ENCODE results near the gene UBE2G1. TPM values are rescaled to one million over a fixed set of nuclear protein-coding genes. Genes with fewer than 3 reads are reported as not detected.

Gene UBE2G1
- total RNA-seq, 2 donors from 2014 or later = 38.8 to 47.7 TPM

DNA sequence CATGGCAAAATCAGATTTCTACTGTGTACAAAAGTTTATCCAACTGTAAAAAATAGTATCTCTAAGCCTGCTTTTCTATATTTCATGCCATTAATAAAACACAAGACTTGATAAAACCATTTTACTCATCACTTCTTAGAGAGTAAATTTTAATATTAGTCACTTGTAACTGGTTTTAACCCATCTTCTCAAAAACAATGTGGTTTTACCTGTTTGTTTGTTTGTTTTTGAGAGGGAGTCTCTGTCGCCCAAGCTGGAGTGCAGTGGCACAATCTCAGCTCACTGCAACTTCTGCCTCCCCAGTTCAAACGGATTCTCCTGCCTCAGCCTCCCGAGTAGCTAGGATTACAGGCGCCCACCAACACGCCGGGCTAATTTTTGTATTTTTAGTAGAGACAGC lies 32.1 kb downstream of the UBE2G1 start:
- no peaks in the 10 kb centered on the region for H3K36me3 ChIP-seq
- peaks cover 7 to 32% of the 10 kb centered on the region in 2 donors for H3K4me1 ChIP-seq (ENCODE audit: control insufficient read depth in 1 of 2, low read depth in 2 of 2)
- TF ChIP-seq, protein P1, sequence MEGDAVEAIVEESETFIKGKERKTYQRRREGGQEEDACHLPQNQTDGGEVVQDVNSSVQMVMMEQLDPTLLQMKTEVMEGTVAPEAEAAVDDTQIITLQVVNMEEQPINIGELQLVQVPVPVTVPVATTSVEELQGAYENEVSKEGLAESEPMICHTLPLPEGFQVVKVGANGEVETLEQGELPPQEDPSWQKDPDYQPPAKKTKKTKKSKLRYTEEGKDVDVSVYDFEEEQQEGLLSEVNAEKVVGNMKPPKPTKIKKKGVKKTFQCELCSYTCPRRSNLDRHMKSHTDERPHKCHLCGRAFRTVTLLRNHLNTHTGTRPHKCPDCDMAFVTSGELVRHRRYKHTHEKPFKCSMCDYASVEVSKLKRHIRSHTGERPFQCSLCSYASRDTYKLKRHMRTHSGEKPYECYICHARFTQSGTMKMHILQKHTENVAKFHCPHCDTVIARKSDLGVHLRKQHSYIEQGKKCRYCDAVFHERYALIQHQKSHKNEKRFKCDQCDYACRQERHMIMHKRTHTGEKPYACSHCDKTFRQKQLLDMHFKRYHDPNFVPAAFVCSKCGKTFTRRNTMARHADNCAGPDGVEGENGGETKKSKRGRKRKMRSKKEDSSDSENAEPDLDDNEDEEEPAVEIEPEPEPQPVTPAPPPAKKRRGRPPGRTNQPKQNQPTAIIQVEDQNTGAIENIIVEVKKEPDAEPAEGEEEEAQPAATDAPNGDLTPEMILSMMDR (IDR thresholded peaks at IDR 0.05) = no peak
- ATAC-seq (ENCODE audit: insufficient number of reproducible peaks, low FRiP score, low read depth) (no peak), DNase-seq (ENCODE audit: low spot score) (no peak)
- H3K9me3 ChIP-seq = no peaks in the 10 kb centered on the region
- no peak overlapping the region for H3K4me3 ChIP-seq
- H3K27ac ChIP-seq = no peak overlapping the region
- no peaks in the 10 kb centered on the region for H3K27me3 ChIP-seq (replicated peaks; ENCODE audit: insufficient read depth)

DNA sequence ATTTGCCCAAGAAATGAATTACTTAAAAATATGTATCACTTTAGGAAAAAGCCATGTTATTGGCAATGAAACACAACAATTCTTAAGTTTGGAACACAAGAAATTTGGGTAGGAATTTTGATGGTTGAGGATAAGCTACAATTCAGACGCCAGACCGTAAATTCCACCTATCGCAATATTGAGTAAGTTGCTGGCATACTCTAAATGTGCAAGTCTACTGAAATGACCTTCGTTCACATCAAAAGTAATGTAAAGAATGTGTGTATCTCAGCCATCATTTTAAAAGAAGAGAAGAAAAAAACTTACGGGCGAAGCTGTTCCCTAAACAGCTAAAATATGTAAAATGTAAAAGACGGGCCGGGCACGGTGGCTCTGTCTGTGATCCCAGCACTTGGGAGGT lies 33.4 kb downstream of the UBE2G1 start:
- Histone ChIP-seq H3K27me3 (replicated peaks; ENCODE audit: insufficient read depth) (no peaks in the 10 kb centered on the region), H3K4me1 (ENCODE audit: control insufficient read depth in 1 of 2, low read depth in 2 of 2) (peaks cover 8 to 32% of the 10 kb centered on the region in 2 donors), H3K4me3 (no peak overlapping the region), H3K9me3 (no peaks in the 10 kb centered on the region), H3K27ac (no peak overlapping the region), H3K36me3 (no peaks in the 10 kb centered on the region)
- TF ChIP-seq, protein P1 (IDR thresholded peaks at IDR 0.05) = no peak
- ATAC-seq (ENCODE audit: insufficient number of reproducible peaks, low FRiP score, low read depth) (no peak), DNase-seq (ENCODE audit: low spot score) (no peak)

DNA sequence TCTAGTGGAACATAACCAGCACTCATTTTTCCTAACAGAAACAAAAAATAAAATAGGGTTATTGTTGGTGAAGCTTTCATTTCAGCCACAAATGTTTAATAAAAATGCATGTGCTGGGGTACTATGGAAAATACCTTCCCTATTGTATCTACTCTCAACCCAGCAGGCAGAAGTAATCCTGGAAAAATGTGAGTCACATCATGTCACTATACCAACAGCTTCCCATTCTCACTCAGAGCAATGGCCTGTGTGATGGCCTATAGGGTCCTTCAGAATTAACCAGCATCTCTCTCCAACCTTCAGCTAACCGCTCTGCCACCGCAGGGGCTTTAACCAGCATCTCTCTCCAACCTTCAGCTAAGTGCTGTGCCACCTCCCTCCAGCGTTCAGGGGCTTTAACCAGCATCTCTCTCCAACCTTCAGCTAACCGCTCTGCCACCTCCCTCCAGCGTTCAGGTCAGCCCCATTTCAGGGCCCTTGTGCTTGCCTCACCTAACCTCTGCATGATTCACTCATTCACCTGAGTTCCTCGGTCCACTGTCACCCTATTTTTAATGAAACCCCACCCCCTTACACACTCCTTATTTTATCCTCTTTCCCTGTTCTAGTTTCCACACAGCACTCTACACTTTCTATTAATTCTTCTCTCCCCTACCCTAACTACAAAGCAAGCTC lies 34.0 kb downstream of the UBE2G1 start:
- Histone ChIP-seq H3K36me3 (no peaks in the 10 kb centered on the region), H3K9me3 (no peaks in the 10 kb centered on the region), H3K4me1 (ENCODE audit: control insufficient read depth in 1 of 2, low read depth in 2 of 2) (peaks cover 12 to 36% of the 10 kb centered on the region in 2 donors), H3K27me3 (replicated peaks; ENCODE audit: insufficient read depth) (no peaks in the 10 kb centered on the region), H3K4me3 (no peak overlapping the region), H3K27ac (no peak overlapping the region)
- ATAC-seq (ENCODE audit: insufficient number of reproducible peaks, low FRiP score, low read depth) (no peak), DNase-seq (ENCODE audit: low spot score) (no peak)
- TF ChIP-seq, protein P1 (IDR thresholded peaks at IDR 0.05) = no peak

DNA sequence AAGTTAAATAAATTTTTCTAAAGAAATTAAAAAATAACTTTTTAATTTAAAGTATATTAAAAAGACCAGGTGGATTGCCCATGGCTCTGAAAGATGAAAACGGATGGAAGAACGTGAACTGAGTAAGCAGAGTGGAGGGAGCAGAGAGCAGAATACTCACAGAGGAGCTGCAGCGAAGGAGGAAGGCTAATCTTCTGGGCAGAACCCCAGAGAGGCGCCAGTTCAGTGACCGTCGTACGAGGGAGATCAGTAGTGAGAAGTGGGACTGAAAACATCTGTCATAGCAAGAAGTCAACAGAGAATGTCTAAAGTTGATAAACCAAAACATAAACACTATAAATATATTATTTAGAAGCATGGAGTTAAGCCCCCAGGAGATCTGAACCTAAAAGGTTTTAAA lies 34.9 kb downstream of the UBE2G1 start:
- TF ChIP-seq, protein P1 (IDR thresholded peaks at IDR 0.05) = no peak
- H3K4me3 ChIP-seq = no peak overlapping the region
- no peaks in the 10 kb centered on the region for H3K9me3 ChIP-seq
- peaks cover 15 to 44% of the 10 kb centered on the region in 2 donors for H3K4me1 ChIP-seq (ENCODE audit: control insufficient read depth in 1 of 2, low read depth in 2 of 2)
- DNase-seq (ENCODE audit: low spot score) (no peak), ATAC-seq (ENCODE audit: insufficient number of reproducible peaks, low FRiP score, low read depth) (no peak)
- H3K27ac ChIP-seq = no peak overlapping the region
- no peaks in the 10 kb centered on the region for H3K36me3 ChIP-seq
- no peaks in the 10 kb centered on the region for H3K27me3 ChIP-seq (replicated peaks; ENCODE audit: insufficient read depth)

DNA sequence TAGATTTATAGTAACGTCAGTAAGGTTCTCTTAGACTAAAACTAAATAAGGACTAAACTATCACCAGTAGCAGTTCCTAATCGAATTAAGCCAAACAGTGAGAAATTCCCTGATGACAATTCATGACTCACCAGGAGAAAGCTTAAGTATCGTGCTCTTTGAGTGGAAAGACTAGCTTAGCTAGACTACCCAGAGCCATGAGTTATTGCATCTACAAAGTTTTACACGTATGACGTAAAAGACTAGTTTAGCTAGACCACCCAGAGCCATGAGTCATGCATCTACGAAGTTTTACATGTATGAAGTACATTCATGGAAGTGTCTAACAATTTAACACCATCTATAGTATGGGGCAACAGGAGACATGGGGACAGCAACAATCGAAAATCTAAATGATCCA lies 36.6 kb downstream of the UBE2G1 start:
- Histone ChIP-seq H3K36me3 (no peaks in the 10 kb centered on the region), H3K27ac (no peak overlapping the region), H3K27me3 (replicated peaks; ENCODE audit: insufficient read depth) (no peaks in the 10 kb centered on the region), H3K4me1 (ENCODE audit: control insufficient read depth in 1 of 2, low read depth in 2 of 2) (peaks cover 15 to 43% of the 10 kb centered on the region in 2 donors), H3K9me3 (no peaks in the 10 kb centered on the region), H3K4me3 (no peak overlapping the region)
- TF ChIP-seq, protein P1 (IDR thresholded peaks at IDR 0.05) = no peak
- DNase-seq (ENCODE audit: low spot score) (no peak), ATAC-seq (ENCODE audit: insufficient number of reproducible peaks, low FRiP score, low read depth) (no peak)

Data from thoracic aorta (tissue), 2 donors.